Bronchial epithelial cell (primary cell): ENCODE data around the gene AUTS2. TPM values are rescaled to one million over a fixed set of nuclear protein-coding genes. Genes with fewer than 3 reads are reported as not detected.

ENCODE experiments used
- DNase-seq: peaks from one replicate; pipeline ENCODE4 v3.0.0-alpha.2; 2010; ENCODE audit warnings: low read depth
- FAIRE-seq: peaks from 2 replicates; lab custom pipeline; 2011; peaks lifted over from hg19 to GRCh38; lab: Jason Lieb, UNC
- H3K27me3 ChIP-seq: 2 replicates; pipeline ENCODE4 v1.5.1; 2011; ENCODE audit warnings: low read length; ENCODE audit not compliant: control insufficient read depth, insufficient read depth
- H3K36me3 ChIP-seq: 2 replicates; pipeline ENCODE4 v1.5.1; 2011; ENCODE audit warnings: low read length; ENCODE audit not compliant: control insufficient read depth, insufficient read depth
- H3K4me3 ChIP-seq: 2 replicates; pipeline ENCODE4 v1.5.1; 2011; ENCODE audit warnings: mild to moderate bottlenecking, low read depth, low read length, control low read depth
- total RNA-seq: library from RNA; depleted of rRNA; stranded (reverse); fragments of >200 nt; gene quantifications from 2 replicates; pipeline ENCODE4 v1.2.1, GENCODE V29; 2014
- TF ChIP-seq, protein P1 (sequence below): IDR thresholded peaks from 2 replicates; pipeline ENCODE4 v1.5.1; 2011; ENCODE audit warnings: mild to moderate bottlenecking, moderate library complexity, low read length, control low read depth, inconsistent platforms; ENCODE audit not compliant: insufficient read depth, severe bottlenecking

AUTS2 gene
- total RNA-seq, 1 donor from 2014 or later = 9.5 TPM

DNA sequence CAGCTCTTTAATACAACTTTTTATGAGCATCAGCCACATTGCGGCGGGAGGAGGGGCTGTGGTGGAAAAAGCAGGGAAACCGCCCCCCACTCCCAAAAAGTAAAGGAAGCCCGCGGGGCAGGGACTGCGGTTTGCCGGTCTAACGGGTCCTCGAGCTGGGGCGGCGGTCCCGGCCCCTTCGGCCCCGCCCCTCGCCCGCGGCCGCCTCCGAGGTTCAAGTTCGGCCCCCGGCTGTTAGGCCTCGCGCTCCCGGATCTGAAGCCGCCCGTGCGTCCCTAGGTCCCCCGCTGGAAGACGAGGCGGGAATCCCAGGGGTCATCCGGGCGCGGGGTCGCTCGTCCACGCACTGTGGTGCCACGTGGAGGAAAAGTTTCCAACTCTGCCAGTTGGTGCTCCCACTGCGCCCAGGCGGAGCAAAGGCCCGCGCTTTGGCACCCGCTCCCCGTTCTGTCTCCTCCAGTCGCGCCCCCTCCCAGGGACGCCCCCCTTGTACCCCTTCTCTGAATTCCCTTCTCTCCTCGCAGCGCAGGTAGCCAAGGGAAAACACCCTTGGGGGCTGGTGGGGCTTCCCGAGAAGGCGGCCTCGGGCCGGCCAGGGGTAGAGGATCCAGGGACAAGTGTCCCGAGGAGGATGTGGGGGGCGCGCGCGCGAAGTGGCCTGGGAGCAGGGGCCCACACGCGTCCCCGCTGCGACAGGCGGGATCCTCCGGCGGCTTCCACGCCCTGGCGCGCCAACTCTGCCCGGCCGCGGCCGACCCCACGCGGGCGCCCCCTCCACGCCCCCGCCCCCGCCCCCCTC is 798 bp upstream of the AUTS2 start:
- TF ChIP-seq, protein P1, sequence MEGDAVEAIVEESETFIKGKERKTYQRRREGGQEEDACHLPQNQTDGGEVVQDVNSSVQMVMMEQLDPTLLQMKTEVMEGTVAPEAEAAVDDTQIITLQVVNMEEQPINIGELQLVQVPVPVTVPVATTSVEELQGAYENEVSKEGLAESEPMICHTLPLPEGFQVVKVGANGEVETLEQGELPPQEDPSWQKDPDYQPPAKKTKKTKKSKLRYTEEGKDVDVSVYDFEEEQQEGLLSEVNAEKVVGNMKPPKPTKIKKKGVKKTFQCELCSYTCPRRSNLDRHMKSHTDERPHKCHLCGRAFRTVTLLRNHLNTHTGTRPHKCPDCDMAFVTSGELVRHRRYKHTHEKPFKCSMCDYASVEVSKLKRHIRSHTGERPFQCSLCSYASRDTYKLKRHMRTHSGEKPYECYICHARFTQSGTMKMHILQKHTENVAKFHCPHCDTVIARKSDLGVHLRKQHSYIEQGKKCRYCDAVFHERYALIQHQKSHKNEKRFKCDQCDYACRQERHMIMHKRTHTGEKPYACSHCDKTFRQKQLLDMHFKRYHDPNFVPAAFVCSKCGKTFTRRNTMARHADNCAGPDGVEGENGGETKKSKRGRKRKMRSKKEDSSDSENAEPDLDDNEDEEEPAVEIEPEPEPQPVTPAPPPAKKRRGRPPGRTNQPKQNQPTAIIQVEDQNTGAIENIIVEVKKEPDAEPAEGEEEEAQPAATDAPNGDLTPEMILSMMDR = no peak
- H3K4me3 ChIP-seq = peak overlapping the region; percentile 7
- no peak for DNase-seq
- FAIRE-seq = no peak
- H3K36me3 ChIP-seq = no peaks in the 10 kb centered on the region
- peaks cover 18% of the 10 kb centered on the region for H3K27me3 ChIP-seq

DNA sequence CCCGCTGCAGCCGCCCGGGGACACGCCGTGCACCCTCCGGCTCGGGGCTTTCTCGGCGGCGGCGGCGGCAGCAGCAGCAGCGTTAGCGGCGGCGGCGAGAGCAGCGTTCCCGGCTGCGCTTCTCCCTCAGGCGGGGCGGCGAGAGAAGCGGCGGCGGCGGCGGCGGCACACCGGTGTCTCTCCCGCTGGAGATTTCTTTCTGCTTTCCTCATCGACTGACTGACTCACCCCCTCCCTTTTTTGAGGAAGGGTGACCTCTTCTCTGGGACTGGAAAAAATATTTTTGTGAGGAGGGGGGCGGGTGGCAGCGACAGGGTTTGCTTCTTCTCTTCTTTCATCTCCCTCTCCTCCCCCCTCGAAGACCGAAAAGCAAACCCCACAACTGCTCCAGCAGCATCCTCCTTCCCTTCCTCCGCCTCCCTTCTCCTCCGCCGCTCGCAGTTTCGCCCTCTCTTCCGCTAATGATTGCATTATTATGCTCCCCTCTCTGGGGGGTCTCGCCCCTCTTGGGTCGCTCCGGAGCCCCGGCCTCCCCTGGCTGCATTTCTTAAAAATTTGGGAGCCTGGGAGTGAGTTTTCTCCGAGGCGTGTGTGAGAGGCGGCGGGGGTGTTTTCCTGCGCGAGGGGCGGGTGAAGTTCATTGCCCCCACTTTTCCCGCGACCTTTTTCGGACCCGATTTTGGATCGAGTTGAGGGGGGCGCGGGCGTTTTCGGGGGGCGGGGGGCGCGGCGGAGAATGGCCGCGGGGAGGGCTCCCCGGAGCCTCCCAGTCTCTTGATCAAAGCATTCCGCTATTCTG is 411 bp downstream of the AUTS2 start:
- TF ChIP-seq, protein P1 = no peak
- no peaks in the 10 kb centered on the region for H3K36me3 ChIP-seq
- FAIRE-seq (no peak), DNase-seq (no peak)
- peaks cover 18% of the 10 kb centered on the region for H3K27me3 ChIP-seq
- peak overlapping the region; percentile 38 for H3K4me3 ChIP-seq

DNA sequence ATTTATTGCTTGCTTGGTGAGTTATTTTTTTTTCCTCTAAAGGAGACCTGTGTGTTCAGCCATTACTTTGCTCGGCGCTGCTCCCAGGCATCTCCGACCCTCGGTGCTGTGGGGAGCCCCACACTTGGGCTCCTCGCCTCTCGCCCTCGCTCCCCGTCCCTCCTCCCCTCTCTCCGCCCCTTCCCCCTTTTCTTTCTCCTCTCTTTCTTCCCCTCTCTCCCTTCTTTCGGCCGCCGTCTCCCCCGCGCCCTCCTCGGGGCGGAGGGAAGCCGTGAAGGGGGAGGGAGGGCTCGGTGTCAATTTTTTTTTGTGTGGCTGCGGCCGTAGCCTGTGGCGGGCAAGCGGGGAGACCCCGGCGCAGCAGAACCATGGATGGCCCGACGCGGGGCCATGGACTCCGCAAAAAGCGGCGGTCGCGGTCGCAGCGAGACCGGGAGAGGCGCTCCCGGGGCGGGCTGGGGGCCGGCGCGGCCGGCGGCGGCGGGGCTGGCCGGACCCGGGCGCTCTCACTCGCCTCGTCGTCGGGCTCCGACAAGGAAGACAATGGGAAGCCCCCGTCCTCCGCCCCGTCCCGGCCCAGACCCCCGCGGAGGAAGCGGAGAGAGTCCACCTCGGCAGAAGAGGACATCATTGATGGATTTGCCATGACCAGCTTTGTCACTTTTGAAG is 1.1 kb downstream of the AUTS2 start:
- no peak for FAIRE-seq

DNA sequence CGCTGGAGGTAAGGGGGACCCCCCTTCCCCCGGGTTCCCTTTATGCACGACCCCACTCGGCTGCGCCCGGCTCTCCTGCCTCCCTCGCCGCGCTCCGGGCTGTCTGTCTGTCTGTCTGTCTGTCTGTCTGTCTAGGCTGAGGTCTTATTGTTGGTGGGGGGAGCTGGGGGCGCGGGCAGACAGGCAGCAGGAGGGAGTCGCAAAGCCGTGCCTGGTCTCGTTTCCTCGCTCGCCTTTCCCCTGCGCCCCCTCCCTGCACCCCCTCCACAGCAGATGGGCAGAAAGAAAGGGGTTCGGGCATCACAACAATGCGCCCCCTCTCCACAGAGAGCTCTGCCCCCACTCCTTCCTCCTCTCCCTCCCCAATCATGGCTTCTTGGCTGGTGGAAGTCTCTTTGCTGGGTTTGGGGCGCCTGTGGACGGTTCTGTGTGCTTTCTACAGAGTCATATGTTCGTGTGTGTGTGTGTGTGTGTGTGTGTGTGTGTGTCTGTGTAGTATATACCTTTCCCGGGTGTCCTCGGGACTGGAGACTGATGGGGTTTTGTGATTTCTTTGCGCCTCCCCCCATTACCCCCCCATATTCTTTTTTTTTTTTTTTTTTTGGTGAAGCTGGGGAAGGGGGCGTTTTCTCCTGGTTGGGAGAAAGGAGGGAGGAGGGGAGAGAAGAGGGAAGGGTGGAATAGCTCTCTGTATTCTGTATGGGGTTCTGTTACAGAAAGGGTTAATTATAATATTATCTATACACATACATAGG is 1.9 kb downstream of the AUTS2 start:
- no peak overlapping the region for H3K4me3 ChIP-seq
- no peak for FAIRE-seq
- H3K27me3 ChIP-seq = peaks cover 18% of the 10 kb centered on the region
- TF ChIP-seq, protein P1 = no peak
- DNase-seq = no peak
- H3K36me3 ChIP-seq = no peaks in the 10 kb centered on the region

More for the DNA sequence above, 1.1 kb downstream of the AUTS2 start:
- Histone ChIP-seq H3K36me3 (no peaks in the 10 kb centered on the region), H3K4me3 (peak overlapping the region; percentile 38), H3K27me3 (peaks cover 18% of the 10 kb centered on the region)
- no peak for DNase-seq
- TF ChIP-seq, protein P1 = no peak

DNA sequence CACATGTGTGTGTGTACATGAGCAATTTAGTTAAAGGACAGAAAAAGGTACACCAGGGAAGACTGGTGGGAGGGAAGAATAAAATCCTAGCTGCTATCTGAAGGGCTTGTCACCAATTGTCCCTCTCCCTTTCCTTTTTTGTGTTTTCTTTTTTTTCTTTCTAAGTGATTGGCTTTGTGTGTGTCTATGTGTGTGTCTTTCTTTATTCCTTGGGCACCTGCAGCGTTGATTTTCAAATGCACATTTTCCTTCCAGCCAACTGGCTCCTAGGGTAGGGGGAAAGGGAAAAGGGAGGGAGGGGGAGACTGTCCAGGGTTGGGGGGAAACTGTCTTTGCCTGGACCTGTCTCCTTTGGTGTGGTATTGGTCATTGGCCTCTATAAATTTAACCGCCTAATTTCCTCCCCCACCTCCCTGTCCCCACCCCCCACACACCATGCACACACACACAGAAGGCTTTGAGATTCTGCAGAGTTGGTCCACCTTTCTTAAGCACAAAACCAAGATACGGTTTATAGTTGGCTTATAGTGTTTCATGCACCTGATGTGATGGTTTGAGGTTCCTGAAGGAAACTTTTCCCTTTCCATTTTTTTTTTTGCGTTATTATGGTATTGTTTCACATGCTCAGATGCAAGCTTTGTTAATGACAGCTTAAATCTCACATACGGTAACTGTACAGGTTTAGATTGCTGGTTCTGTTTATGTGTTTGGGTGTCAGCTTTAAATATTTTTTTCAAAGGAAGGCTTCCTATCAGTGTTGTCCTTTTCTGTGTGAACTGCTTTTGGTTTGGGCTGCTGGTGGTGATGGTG is 2.6 kb downstream of the AUTS2 start:
- peaks cover 18% of the 10 kb centered on the region for H3K27me3 ChIP-seq
- no peaks in the 10 kb centered on the region for H3K36me3 ChIP-seq
- FAIRE-seq (no peak), DNase-seq (no peak)
- TF ChIP-seq, protein P1 = no peak
- H3K4me3 ChIP-seq = no peak overlapping the region
